Effector memory CD8-positive, alpha-beta T cell (primary cell): ENCODE measurements around the gene UBE2N.
"Not testable (repeated sequence)": the region's sequence is repeated elsewhere in the genome, so short reads cannot be mapped to it uniquely, and the experiment has no call there.

Experiments
- ATAC-seq: fragments of 150-1000 bp; cut with Tn5 transposase; replicated peaks from 2 replicates; pipeline ENCODE4 v1.10.0; 2021; ENCODE audit warnings: mild to moderate bottlenecking, moderate library complexity
- DNase-seq, 3 experiments: peaks; one replicate each; pipeline ENCODE4 v3.0.0; 2021
- H3K27ac Mint-ChIP-seq, 2 donors: one replicate each; pipeline ENCODE4 v1.8.0; 2022; ENCODE audit warnings: mild to moderate bottlenecking in 2 of 2, mixed read lengths in 2 of 2, moderate library complexity in 2 of 2
- H3K27me3 Mint-ChIP-seq, 2 donors: one replicate each; pipeline ENCODE4 v1.8.0; 2022; ENCODE audit warnings: mixed read lengths in 2 of 2
- H3K36me3 Mint-ChIP-seq: one replicate; pipeline ENCODE4 v1.8.0; 2022; ENCODE audit warnings: mild to moderate bottlenecking, moderate library complexity, mixed read lengths; ENCODE audit not compliant: insufficient read depth
- H3K4me1 Mint-ChIP-seq, 2 donors: one replicate each; pipeline ENCODE4 v1.8.0; 2022; ENCODE audit warnings: low read depth in 2 of 2, mixed read lengths in 2 of 2
- H3K4me3 Mint-ChIP-seq, 2 donors: one replicate each; pipeline ENCODE4 v1.8.0; 2022; ENCODE audit warnings: mild to moderate bottlenecking in 2 of 2, mixed read lengths in 2 of 2, moderate library complexity in 2 of 2
- H3K9me3 Mint-ChIP-seq, 2 donors: one replicate each; pipeline ENCODE4 v1.8.0; 2022; ENCODE audit warnings: mixed read lengths in 2 of 2

UBE2N gene

DNA sequence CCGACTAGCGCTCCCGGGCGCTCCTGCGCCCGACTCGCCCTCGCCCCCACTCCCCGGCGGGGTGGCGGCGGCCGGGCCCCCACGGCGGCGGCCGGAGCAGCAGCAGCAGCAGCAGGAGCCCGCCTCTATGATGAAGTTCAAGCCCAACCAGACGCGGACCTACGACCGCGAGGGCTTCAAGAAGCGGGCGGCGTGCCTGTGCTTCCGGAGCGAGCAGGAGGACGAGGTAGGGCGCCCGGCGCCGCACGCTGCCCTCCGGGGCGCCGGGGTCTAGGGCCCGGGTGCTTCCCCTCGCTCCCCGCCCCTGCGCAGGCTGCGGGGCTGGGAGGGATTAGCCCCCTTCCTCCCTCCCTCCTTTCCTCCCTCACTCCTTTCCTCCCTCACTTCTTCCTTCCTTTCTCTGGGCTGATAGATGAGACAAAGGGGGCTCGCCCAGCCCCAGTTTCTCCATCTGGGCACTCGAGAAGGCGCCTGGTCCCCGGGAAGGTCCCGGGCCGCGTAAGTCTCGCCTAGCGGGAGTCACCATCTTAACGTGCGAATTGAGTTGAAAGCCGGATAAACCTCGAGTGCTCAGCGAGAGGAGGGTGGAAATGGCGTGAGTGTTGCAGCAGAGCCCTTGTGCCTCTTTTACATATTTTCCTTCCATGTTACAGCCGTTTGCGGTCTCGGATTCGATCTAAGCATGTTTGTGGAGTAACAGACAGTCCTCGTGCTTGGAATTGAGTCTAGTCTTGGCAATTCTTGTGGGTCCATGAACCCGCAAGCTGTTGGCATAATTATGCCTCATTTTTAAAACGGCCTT lies 63.4 kb downstream of the UBE2N start:
- DNase-seq = peak; percentile 45 to 57 (median 50)
- H3K27ac Mint-ChIP-seq = peak overlapping the region; percentile 92 to 95
- H3K4me1 Mint-ChIP-seq = peaks cover 28 to 50% of the 10 kb centered on the region in 2 donors
- not testable (repeated sequence) for H3K9me3 Mint-ChIP-seq, H3K27me3 Mint-ChIP-seq
- peak overlapping the region; percentile 94 to 98 for H3K4me3 Mint-ChIP-seq
- H3K36me3 Mint-ChIP-seq = peaks cover 19% of the 10 kb centered on the region
- ATAC-seq = peak; percentile 69

DNA sequence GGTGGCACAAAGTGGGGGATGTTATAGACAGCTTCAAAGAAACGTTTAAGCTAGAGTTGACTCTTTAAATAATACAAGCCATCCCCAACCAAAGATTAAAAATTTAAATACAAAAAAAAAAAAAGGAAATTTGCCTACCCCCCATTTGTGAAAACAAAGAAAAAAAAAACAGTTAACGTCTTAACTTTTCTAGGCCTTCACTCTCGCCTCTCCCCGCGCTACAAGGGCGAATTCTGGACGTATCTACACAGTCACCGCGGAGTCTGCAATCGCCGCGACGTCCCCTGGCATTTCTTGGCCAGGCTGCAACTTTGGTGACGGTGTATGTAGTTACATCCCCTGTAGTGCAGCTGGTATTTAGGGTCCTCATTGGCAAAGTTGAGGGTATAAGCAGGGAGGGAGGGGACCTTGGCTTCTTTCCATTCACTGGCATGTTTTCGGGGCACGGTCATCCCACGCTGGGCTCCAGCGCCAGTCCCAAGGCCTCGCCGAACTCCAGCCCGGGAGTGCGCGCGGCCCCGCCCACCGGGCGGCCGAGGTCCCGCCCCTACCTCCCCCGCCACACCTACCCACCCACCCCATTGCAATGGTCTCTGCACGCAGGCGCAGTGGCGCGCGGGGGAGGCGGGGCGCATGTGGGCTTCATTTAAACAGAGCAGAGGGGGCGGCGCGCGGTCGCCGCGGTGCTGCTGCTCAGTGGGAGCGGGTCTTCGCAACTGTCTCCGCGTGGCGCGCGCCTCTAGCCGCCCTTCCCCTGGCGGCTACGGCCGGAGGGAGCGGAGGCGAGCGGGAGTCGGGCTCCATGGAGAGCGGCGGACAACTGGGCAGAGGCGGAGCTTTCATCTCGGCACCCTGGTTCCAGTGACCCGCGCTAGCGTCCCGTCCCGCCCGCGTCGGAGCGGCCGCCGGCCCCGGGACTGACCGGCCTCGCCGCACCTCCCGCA lies 64.2 kb downstream of the UBE2N start, which contains the start of gene NUDT4:
TSS of gene NUDT4 (plus strand) at position 674 of the 944 bp plus-strand sequence. CDS start 398 bp downstream, outside the sequence.
- no peaks in the 10 kb centered on the region for H3K9me3 Mint-ChIP-seq
- H3K36me3 Mint-ChIP-seq = peaks cover 19% of the 10 kb centered on the region
- DNase-seq (peak; percentile 96 to 97 (median 96)), ATAC-seq (peak; percentile 82)
- peaks cover 28 to 42% of the 10 kb centered on the region in 2 donors for H3K4me1 Mint-ChIP-seq
- peak within 1 kb of the TSS; percentile 94 to 98 for H3K4me3 Mint-ChIP-seq
- H3K27me3 Mint-ChIP-seq = no peaks in the 10 kb centered on the region
- peak within 1 kb of the TSS; percentile 92 to 95 for H3K27ac Mint-ChIP-seq

DNA sequence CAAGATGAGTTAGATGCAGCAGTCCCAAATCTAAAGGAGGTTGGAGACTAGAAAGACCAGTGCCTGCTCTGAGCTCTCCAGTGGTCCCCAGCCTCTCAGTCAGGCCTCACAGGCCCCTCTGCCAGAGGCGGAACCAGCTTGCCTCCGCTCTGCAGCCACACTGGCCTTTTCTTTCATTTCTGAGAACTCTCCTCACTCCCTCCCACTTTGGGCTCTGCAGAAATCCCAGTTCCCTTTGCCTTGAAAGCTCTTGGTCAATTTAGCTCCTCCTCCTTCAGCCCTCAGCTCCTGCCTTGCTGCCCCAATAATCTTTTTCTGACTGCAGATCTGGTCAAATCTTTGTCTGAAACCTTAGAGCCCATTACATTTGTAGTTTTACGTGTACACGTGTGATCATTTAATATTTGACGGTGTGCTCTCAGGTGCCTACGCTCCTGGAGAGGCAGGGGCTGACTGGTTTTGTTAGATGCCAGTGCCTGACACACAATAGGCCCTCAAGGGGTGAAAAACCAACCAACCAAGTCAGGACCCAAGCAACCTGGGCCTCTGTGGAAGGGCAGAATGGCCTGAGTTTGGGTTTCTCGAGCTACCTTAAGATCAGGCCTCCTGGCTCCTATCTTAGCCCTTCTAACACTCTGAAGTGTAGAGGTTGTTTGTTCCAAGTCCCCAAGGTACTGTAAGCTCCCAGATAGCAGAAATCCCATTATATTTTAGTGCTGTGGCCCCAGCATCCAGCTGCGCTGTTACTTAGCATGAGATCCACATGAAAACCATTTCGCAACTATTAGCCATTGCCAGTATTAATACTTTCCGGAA lies 65.1 kb downstream of the UBE2N start:
- DNase-seq (no peak), ATAC-seq (no peak)
- Mint-ChIP-seq H3K4me1 (peaks cover 22 to 37% of the 10 kb centered on the region in 2 donors), H3K36me3 (peaks cover 19% of the 10 kb centered on the region), H3K4me3 (peak overlapping the region; percentile 94 to 98), H3K9me3 (no peaks in the 10 kb centered on the region), H3K27ac (peak overlapping the region in 1 of 2 donors; percentile 95), H3K27me3 (no peaks in the 10 kb centered on the region)

DNA sequence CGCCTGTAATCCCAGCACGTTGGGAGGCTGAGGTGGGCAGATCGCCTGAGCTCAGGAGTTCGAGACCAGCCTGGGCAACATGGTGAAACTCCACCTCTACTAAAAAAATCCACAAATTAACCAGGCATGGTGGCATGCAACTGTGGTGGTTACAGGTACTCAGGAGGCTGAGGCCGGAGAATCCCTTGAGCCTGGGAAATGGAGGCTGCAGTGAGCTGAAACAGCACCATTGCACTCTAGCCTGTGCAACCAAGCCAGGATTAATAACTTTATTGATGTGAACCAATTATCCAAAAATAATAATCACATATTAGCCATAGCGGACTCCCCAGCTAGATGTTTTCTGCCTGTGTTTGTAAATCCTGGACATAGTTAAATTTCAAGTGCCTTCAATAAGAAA lies 65.8 kb downstream of the UBE2N start:
- Mint-ChIP-seq H3K27me3 (no peaks in the 10 kb centered on the region), H3K36me3 (peaks cover 19% of the 10 kb centered on the region), H3K4me1 (peaks cover 15 to 30% of the 10 kb centered on the region in 2 donors), H3K27ac (no peak overlapping the region), H3K4me3 (no peak overlapping the region), H3K9me3 (no peaks in the 10 kb centered on the region)
- no peak for ATAC-seq
- no peak for DNase-seq

DNA sequence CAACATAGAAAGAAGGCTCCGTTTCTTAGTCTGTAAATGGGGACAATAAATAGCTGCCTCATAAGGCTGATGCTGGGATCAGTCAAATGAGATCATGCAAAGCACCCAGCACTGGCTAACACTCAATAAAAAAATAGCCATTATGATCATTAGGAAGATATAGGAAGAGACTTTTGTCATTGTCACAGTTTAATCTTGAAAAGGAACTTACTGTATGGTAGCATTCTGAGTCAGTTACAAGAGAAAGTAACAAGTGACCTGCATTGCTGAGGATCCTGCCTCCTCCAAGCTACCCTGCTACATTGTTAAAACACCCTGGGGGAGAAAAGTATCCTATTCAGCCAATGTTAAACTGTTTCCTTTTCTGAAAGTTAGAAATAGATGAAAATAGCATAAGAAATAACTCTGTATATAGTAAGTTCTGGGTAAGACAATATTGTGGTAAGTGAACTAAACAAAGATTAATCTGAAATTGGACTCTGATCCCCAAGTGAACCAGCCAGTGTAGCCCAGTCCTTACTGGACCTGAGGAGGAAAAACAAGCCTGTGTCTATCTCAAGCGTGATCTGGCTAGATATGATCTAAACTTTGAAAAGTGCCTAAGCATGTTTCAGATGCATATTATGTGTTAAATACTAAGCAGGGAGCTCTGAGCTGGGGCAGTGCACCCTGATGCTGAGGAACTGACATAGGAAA lies 67.6 kb downstream of the UBE2N start:
- H3K36me3 Mint-ChIP-seq = peaks cover 19% of the 10 kb centered on the region
- DNase-seq (no peak), ATAC-seq (no peak)
- H3K9me3 Mint-ChIP-seq = no peaks in the 10 kb centered on the region
- H3K27ac Mint-ChIP-seq = no peak overlapping the region
- H3K4me3 Mint-ChIP-seq = no peak overlapping the region
- no peaks in the 10 kb centered on the region for H3K27me3 Mint-ChIP-seq
- H3K4me1 Mint-ChIP-seq = peaks cover 2 to 12% of the 10 kb centered on the region in 2 donors

DNA sequence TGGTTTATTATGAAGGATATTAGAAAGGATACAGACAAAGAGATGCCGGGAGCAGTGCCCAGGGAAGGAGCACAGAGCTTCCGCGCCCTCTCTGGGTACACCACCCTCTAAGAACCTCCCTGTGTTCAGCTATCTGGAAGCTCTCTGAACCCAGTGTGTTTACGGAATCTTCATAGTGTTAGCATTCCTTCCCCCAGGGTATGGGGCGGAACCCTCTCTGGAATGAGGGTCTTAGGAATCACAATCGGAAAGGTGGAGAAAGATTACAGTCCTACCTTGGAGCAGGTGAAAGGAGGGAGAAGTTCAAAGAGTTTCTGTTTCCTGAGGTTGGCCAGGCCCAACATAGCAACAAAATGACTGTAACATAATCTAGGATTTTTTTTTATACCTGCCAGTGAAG lies 70.8 kb downstream of the UBE2N start:
- H3K9me3 Mint-ChIP-seq = no peaks in the 10 kb centered on the region
- ATAC-seq (no peak), DNase-seq (no peak)
- no peaks in the 10 kb centered on the region for H3K36me3 Mint-ChIP-seq
- no peaks in the 10 kb centered on the region for H3K4me1 Mint-ChIP-seq
- no peak overlapping the region for H3K4me3 Mint-ChIP-seq
- H3K27me3 Mint-ChIP-seq = no peaks in the 10 kb centered on the region
- H3K27ac Mint-ChIP-seq = no peak overlapping the region

DNA sequence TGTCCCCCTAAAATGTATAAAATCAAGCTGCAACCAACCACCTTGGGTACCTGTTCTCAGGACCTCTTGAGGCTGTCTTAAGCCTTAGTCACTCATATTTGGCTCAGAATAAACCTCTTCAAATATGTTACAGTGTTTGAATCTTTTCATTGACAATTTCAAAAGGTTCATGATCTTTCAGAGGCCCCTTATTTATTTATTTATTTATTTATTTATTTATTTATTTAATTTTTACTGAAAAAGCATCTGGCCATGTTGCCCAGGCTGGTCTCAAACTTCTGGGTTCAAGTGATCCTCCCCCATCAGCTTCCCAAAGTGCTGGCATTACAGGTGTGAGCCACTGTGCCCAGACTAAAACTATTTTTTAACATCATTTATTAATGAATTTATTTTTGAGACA lies 72.2 kb downstream of the UBE2N start:
- no peak for DNase-seq
- no peak overlapping the region for H3K4me3 Mint-ChIP-seq
- H3K27me3 Mint-ChIP-seq = no peaks in the 10 kb centered on the region
- no peak for ATAC-seq
- H3K36me3 Mint-ChIP-seq = no peaks in the 10 kb centered on the region
- H3K9me3 Mint-ChIP-seq = no peaks in the 10 kb centered on the region
- peaks cover under 1 to 3% of the 10 kb centered on the region in 2 donors for H3K4me1 Mint-ChIP-seq
- no peak overlapping the region for H3K27ac Mint-ChIP-seq

DNA sequence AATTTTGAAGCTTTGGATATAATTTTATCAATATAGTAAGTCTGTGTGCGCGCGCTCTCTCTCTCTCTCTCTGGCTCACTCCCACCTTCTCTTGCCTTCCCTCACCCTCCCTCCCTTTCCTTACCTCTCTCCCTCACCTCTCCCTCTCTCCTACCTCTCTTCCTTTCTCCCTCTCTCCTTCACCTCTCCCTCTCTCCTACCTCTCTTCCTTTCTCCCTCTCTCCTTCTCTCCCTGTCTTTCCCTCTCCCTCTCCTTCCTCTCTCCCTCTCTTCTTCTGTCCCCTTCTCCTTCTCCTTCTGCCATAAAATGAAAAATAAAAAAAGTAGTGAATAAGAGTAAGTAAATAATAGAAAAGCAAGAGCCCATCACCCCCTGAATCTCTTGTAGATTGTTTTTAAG lies 73.0 kb downstream of the UBE2N start:
- no peaks in the 10 kb centered on the region for H3K9me3 Mint-ChIP-seq
- no peak overlapping the region for H3K4me3 Mint-ChIP-seq
- no peaks in the 10 kb centered on the region for H3K27me3 Mint-ChIP-seq
- DNase-seq (no peak), ATAC-seq (no peak)
- no peak overlapping the region for H3K27ac Mint-ChIP-seq
- H3K4me1 Mint-ChIP-seq = peaks cover 6 to 8% of the 10 kb centered on the region in 2 donors
- no peaks in the 10 kb centered on the region for H3K36me3 Mint-ChIP-seq

DNA sequence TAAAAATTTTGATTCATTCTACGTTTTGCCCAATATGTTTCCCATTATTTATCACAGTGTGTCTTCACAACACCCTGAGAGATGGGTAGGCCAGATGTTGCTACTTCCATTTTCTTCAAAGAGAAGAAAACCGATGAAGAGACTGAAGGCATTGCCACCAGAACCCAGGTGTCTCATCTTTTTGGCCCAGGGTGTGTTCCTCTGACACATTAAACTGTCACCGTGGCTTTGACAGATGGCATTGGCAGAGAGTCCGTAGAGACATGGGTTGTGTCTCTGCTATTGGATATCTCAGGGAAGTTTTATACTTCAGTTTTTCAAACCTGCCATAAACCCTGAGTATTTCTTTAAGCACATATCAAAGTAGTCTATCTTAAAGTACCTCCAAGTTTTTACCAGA lies 75.3 kb downstream of the UBE2N start:
- no peak overlapping the region for H3K4me3 Mint-ChIP-seq
- no peak for ATAC-seq
- no peak for DNase-seq

DNA sequence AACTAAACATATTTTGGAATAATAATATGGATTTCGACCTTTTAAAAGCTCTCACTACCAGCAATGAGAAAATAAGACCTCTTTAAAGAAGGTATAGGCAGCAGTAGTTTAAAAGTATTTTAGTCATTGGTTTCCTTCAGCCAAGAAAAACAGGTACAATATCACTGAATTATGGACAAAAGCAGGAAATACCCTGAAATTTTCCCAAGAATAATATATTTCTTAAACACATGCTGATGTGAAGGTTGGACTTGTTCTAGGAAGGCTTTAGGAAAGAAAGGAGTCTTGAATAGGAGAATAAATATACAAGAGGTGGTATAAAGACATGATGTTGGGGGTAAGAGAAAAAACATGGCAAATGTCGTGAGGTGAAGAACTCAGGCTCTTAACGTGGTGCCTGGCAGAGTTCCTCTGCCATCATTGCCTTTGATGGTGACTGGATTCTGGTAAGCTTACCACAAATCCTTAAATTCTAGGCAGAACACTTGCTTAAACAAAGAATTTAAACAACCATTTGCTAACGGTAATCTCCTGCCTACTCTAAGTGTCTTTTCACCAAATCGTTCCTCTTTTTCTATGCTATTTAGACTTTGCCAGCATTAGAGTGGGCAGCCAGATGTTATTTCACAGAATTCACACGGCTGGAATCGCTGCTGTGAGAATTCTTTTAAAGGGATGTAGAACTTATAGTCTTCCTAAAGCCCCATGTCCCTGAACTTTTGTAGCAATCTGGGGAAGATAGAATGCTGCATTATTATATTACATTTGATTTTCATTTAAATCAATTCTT lies 75.9 kb downstream of the UBE2N start:
- peaks cover 9 to 11% of the 10 kb centered on the region in 2 donors for H3K4me1 Mint-ChIP-seq
- DNase-seq (no peak), ATAC-seq (no peak)
- H3K27ac Mint-ChIP-seq = no peak overlapping the region
- H3K36me3 Mint-ChIP-seq = no peaks in the 10 kb centered on the region
- H3K27me3 Mint-ChIP-seq = no peaks in the 10 kb centered on the region
- H3K9me3 Mint-ChIP-seq = no peaks in the 10 kb centered on the region
- no peak overlapping the region for H3K4me3 Mint-ChIP-seq

More for the DNA sequence above, 75.3 kb downstream of the UBE2N start:
- Mint-ChIP-seq H3K36me3 (no peaks in the 10 kb centered on the region), H3K27ac (no peak overlapping the region), H3K9me3 (no peaks in the 10 kb centered on the region), H3K27me3 (no peaks in the 10 kb centered on the region), H3K4me1 (peaks cover 9 to 11% of the 10 kb centered on the region in 2 donors)

DNA sequence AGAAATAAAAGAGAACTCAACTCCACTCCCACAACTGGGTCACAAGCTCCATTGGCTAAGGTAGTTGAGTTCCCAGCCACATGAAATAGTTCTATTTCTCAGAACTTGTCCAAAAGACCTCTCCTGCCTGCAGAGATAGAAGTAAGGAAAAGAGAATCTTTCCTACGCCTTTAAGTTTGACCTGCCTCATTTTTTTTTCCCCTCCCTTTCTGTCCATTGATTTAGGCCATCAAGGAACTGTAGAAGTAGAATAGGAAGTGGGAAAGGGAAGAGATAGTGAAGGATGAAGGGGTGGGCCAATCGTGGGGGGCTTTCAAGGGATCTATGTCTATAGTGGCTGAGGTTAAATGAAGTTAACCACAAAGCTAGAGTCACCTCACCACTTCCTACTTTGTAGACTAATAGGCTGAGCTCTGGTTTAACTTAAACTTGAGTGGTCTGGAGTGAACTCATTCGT lies 77.9 kb downstream of the UBE2N start:
- H3K9me3 Mint-ChIP-seq = no peaks in the 10 kb centered on the region
- no peaks in the 10 kb centered on the region for H3K36me3 Mint-ChIP-seq
- DNase-seq = no peak
- H3K27ac Mint-ChIP-seq = peak overlapping the region in 1 of 2 donors; percentile 57
- no peaks in the 10 kb centered on the region for H3K27me3 Mint-ChIP-seq
- peaks cover 9 to 11% of the 10 kb centered on the region in 2 donors for H3K4me1 Mint-ChIP-seq
- peak overlapping the region in 1 of 2 donors; percentile 7 for H3K4me3 Mint-ChIP-seq
- peak; percentile 96 for ATAC-seq
